A549 (cell line): ENCODE results near the gene MAT2A. TPM values are rescaled to one million over a fixed set of nuclear protein-coding genes. Genes with fewer than 3 reads are reported as not detected.
A peak's percentile ranks its signal among the peaks of the same experiment; 100 is the strongest.

ENCODE experiments used
- ATAC-seq, 2 experiments: fragments of 200-7000 bp in 1 of 2; fragments of >200 bp in 1 of 2; cut with Nextera tagmentation in 1 of 2; cut with Tn5 transposase in 1 of 2; 3 replicates each; pipeline versions ENCODE4 v1.8.0 to v1.9.1; 2018 to 2020; ENCODE audit warnings: mild to moderate bottlenecking in 1 of 2, moderate library complexity in 1 of 2
- CTCF ChIA-PET: fragments of 300-600 bp; sonication (Branson Sonifier 250); formaldehyde crosslinking; extraction: SDS; loops from one replicate; lab custom pipeline; 2021; ENCODE audit warnings: antibody characterized with exemption, inconsistent platforms; lab: Yijun Ruan, JAX
- POLR2A ChIA-PET: fragments of 350-600 bp; formaldehyde crosslinking; extraction: SDS; loops from one replicate; lab custom pipeline; 2021; ENCODE audit warnings: antibody characterized with exemption, inconsistent platforms; lab: Yijun Ruan, JAX
- DNase-seq, 2 experiments: peaks; one replicate each; pipeline versions ENCODE4 v3.0.0 to v3.0.0-alpha.2; 2011 to 2016; ENCODE audit warnings: low read depth in 1 of 2, low spot score in 1 of 2
- FAIRE-seq: peaks from 2 replicates; lab custom pipeline; 2011; peaks lifted over from hg19 to GRCh38; lab: Jason Lieb, UNC
- H3K27ac ChIP-seq, 2 experiments: fragments of >200 bp; sonication (Bioruptor Twin); formaldehyde crosslinking; 3 replicates each; pipeline ENCODE4 v1.5.1; 2016 to 2017
- H3K4me1 ChIP-seq: fragments of >200 bp; sonication (Bioruptor Twin); formaldehyde crosslinking; 3 replicates; pipeline ENCODE4 v1.6.1; 2016
- H3K4me2 ChIP-seq: fragments of >200 bp; sonication (Bioruptor Twin); formaldehyde crosslinking; 3 replicates; pipeline ENCODE4 v1.6.1; 2016
- H3K4me3 ChIP-seq: fragments of >200 bp; sonication (Bioruptor Twin); formaldehyde crosslinking; 3 replicates; pipeline ENCODE4 v1.5.1; 2016
- H3K9me3 ChIP-seq: fragments of >200 bp; sonication (Bioruptor Twin); formaldehyde crosslinking; 3 replicates; pipeline ENCODE4 v1.6.1; 2016
- CHD4 ChIP-seq: fragments of 200-600 bp; sonication (generic); IDR thresholded peaks from 2 replicates; pipeline ENCODE4 v1.6.1; 2016; ENCODE audit warnings: antibody characterized with exemption, mild to moderate bottlenecking, borderline replicate concordance
- EP300 ChIP-seq, 2 experiments: fragments of >200 bp; sonication (Bioruptor Twin); formaldehyde crosslinking; IDR thresholded peaks; 2 replicates in 1 of 2; 3 replicates in 1 of 2; pipeline ENCODE4 v1.6.1; 2016 to 2017
- FOXS1 ChIP-seq: fragments of 250-450 bp; sonication (Bioruptor Pico); IDR thresholded peaks from 2 replicates; pipeline ENCODE4 v1.5.0; 2020; ENCODE audit warnings: mild to moderate bottlenecking, moderate library complexity
- GATA3 ChIP-seq: IDR thresholded peaks from 2 replicates; pipeline ENCODE4 v1.6.1; 2012; ENCODE audit warnings: borderline replicate concordance
- HDAC2 ChIP-seq: fragments of 200-600 bp; sonication (generic); IDR thresholded peaks from 2 replicates; pipeline ENCODE4 v1.6.1; 2016
- HOXA7 ChIP-seq: fragments of 250-450 bp; sonication (Bioruptor Pico); IDR thresholded peaks from 2 replicates; pipeline ENCODE4 v1.5.0; 2020; ENCODE audit warnings: mild to moderate bottlenecking, moderate library complexity
- JUN ChIP-seq, 2 experiments: fragments of >200 bp; sonication (Bioruptor Twin); formaldehyde crosslinking; IDR thresholded peaks; 2 replicates in 1 of 2; 3 replicates in 1 of 2; pipeline ENCODE4 v1.6.1; 2016 to 2017
- KDM1A ChIP-seq: fragments of 200-600 bp; sonication (generic); IDR thresholded peaks from 2 replicates; pipeline ENCODE4 v1.6.1; 2016; ENCODE audit warnings: low read depth, mild to moderate bottlenecking
- KDM5A ChIP-seq: fragments of 200-600 bp; sonication (generic); IDR thresholded peaks from 2 replicates; pipeline ENCODE4 v1.6.1; 2016; ENCODE audit warnings: antibody characterized with exemption, mild to moderate bottlenecking
- MAZ ChIP-seq: fragments of 150-350 bp; IDR thresholded peaks from 2 replicates; pipeline ENCODE4 v1.6.1; 2014; ENCODE audit warnings: antibody characterized with exemption, low read depth, low read length, borderline replicate concordance
- NFE2L2 ChIP-seq: fragments of 150-350 bp; conservative IDR thresholded peaks from 2 replicates; pipeline ENCODE4 v1.6.1; 2014; ENCODE audit warnings: low read length
- NR3C1 ChIP-seq: fragments of >200 bp; sonication (Bioruptor Twin); formaldehyde crosslinking; IDR thresholded peaks from 3 replicates; pipeline ENCODE4 v1.6.1; 2017
- RARB ChIP-seq: fragments of 250-450 bp; sonication (Bioruptor Pico); IDR thresholded peaks from 2 replicates; pipeline ENCODE4 v1.8.0; 2021; ENCODE audit warnings: mild to moderate bottlenecking, moderate library complexity
- TFCP2L1 ChIP-seq: fragments of 250-450 bp; sonication (Bioruptor Pico); IDR thresholded peaks from 2 replicates; pipeline ENCODE4 v1.5.0; 2021; ENCODE audit warnings: mild to moderate bottlenecking
- TP53 ChIP-seq: fragments of 250-450 bp; sonication (Bioruptor Pico); IDR thresholded peaks from 2 replicates; pipeline ENCODE4 v1.5.0; 2021; ENCODE audit warnings: mild to moderate bottlenecking, moderate library complexity
- ZFP36 ChIP-seq: fragments of 450-650 bp; IDR thresholded peaks from 2 replicates; pipeline ENCODE4 v1.6.1; 2014; ENCODE audit warnings: borderline replicate concordance; ENCODE audit not compliant: partially characterized antibody
- WGBS: methylation state at CpG from one replicate; pipeline ENCODE4 v1.1.6; 2017; ENCODE audit errors: missing lambda C conversion rate; 5-methylcytosine and 5-hydroxymethylcytosine counted together
- polyA plus RNA-seq, 4 experiments: library from polyadenylated mRNA; depleted of rRNA in 3 of 4; stranded (reverse); fragments of >200 nt; fragmentation: RNase III in 1 of 4; extraction: RNeasy Plus Mini Kit Qiagen cat#74134 plus additional on column Dnase treatment in 1 of 4; gene quantifications; 2 replicates in 3 of 4; 3 replicates in 1 of 4; pipeline ENCODE4 v1.2.3, GENCODE V29; 2011 to 2017
- TF ChIP-seq, protein P1 (sequence below): fragments of 250-450 bp; sonication (Bioruptor Pico); IDR thresholded peaks from 2 replicates; pipeline ENCODE4 v1.5.0; 2021; ENCODE audit warnings: mild to moderate bottlenecking, moderate library complexity, borderline replicate concordance
- TF ChIP-seq, protein P2 (sequence below): fragments of >200 bp; sonication (Bioruptor Twin); formaldehyde crosslinking; IDR thresholded peaks from 3 replicates; pipeline ENCODE4 v1.6.1; 2016
- TF ChIP-seq, protein P3 (sequence below): IDR thresholded peaks from 2 replicates; pipeline ENCODE4 v1.6.1; 2012
- TF ChIP-seq, protein P4 (sequence below): fragments of 450-650 bp; IDR thresholded peaks from 2 replicates; pipeline ENCODE4 v1.6.1; 2014; ENCODE audit warnings: antibody characterized with exemption
- TF ChIP-seq, protein P5 (sequence below): fragments of >200 bp; sonication (Bioruptor Twin); formaldehyde crosslinking; IDR thresholded peaks from 3 replicates; pipeline ENCODE4 v1.5.1; 2016

The MAT2A gene
- polyA plus RNA-seq, 2 of the 4 experiments (the other 2 are of a cell fraction): 370 to 1,024 TPM

DNA sequence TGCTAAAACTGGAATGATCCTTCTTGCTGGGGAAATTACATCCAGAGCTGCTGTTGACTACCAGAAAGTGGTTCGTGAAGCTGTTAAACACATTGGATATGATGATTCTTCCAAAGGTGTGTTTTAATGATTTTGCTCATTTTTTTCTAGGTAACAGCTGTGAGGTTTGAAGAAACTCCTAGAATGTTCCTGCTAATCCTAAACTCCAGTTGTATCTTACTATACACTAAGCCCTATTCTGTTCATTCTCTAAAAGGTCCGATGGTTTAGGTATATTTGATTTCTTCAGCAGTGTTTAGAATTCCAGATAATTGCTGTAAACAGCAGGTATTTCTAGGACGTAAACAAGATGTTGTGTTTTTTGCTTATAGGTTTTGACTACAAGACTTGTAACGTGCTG, 2.3 kb downstream of the MAT2A start:
- POLR2A ChIA-PET: interaction anchor here (3.2 to 8.8 kb wide), 4 partner anchors 10 to 187 kb away, joined by 25 to 261 read pairs (median 131); partner anchors contain the start of genes ELMOD3, RETSAT and SH2D6
- CTCF ChIA-PET: interaction anchor here (1.5 to 35.5 kb wide), 6 partner anchors 11 to 150 kb away, joined by 4 to 1185 read pairs (median 75); partner anchors contain the start of genes CAPG and SH2D6
- DNase-seq (no peak), ATAC-seq (no peak), FAIRE-seq (no peak)
- Histone ChIP-seq H3K4me3 (peak overlapping the region; percentile 98), H3K4me1 (peaks cover 63% of the 10 kb centered on the region), H3K4me2 (peak overlapping the region; percentile 92), H3K27ac (peak overlapping the region; percentile 98 to 100; a peak in 5 of 6 replicates), H3K9me3 (no peaks in the 10 kb centered on the region)
- TF ChIP-seq EP300 (IDR thresholded peaks at IDR 0.05) (no peak), TP53 (CRISPR knock-in tag) (no peak), JUN (IDR thresholded peaks at IDR 0.05) (peak in 1 of 2 experiments; percentile 1; a peak in 2 of 5 replicates)
- TF ChIP-seq, protein P1, sequence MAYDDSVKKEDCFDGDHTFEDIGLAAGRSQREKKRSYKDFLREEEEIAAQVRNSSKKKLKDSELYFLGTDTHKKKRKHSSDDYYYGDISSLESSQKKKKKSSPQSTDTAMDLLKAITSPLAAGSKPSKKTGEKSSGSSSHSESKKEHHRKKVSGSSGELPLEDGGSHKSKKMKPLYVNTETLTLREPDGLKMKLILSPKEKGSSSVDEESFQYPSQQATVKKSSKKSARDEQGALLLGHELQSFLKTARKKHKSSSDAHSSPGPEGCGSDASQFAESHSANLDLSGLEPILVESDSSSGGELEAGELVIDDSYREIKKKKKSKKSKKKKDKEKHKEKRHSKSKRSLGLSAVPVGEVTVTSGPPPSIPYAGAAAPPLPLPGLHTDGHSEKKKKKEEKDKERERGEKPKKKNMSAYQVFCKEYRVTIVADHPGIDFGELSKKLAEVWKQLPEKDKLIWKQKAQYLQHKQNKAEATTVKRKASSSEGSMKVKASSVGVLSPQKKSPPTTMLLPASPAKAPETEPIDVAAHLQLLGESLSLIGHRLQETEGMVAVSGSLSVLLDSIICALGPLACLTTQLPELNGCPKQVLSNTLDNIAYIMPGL (CRISPR knock-in tag): no peak
- 15% methylated on average over 4 of the region's 4 CpGs for WGBS

DNA sequence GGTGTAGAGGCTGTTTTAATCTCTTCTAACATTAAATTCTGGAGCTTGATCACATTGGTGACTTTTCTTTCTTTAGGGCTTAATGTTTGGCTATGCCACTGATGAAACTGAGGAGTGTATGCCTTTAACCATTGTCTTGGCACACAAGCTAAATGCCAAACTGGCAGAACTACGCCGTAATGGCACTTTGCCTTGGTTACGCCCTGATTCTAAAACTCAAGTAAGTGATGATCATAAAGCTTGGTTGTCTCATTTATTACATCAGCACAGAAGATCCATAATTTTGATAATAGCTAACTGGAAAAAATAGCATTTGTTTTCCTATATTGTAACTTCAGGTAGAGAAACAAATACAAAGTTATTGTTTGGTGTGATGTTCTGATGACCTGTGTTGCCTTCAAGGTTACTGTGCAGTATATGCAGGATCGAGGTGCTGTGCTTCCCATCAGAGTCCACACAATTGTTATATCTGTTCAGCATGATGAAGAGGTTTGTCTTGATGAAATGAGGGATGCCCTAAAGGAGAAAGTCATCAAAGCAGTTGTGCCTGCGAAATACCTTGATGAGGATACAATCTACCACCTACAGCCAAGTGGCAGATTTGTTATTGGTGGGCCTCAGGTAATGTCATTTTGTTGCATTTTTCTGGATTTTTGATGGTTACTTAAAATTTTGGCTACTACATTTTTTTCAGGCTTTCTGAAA, 2.9 kb downstream of the MAT2A start:
- Histone ChIP-seq H3K4me2 (peak overlapping the region; percentile 92), H3K9me3 (no peaks in the 10 kb centered on the region), H3K4me1 (peaks cover 63% of the 10 kb centered on the region), H3K27ac (peak overlapping the region; percentile 98 to 100; a peak in 4 of 6 replicates), H3K4me3 (peak overlapping the region; percentile 98)
- TF ChIP-seq FOXS1 (CRISPR knock-in tag): no peak
- TF ChIP-seq RARB: peak; percentile 60; the same call in 1 of the 2 replicates
- TF ChIP-seq EP300 (IDR thresholded peaks at IDR 0.05): no peak
- TF ChIP-seq, protein P2, sequence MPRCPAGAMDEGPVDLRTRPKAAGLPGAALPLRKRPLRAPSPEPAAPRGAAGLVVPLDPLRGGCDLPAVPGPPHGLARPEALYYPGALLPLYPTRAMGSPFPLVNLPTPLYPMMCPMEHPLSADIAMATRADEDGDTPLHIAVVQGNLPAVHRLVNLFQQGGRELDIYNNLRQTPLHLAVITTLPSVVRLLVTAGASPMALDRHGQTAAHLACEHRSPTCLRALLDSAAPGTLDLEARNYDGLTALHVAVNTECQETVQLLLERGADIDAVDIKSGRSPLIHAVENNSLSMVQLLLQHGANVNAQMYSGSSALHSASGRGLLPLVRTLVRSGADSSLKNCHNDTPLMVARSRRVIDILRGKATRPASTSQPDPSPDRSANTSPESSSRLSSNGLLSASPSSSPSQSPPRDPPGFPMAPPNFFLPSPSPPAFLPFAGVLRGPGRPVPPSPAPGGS: 0 out of 3 replicates have a peak, but pooled peaks have one; percentile 23
- peak in 1 of 2 experiments; percentile 76; a peak in 2 of 5 replicates for TF ChIP-seq JUN (IDR thresholded peaks at IDR 0.05)
- FAIRE-seq (no peak), ATAC-seq (no peak), DNase-seq (no peak)
- ChIA-PET POLR2A (interaction anchor here (3.6 to 8.8 kb wide), 3 partner anchors 9 to 120 kb away, joined by 109 to 261 read pairs (median 153); partner anchors contain the start of gene SH2D6), CTCF (interaction anchor here (1.4 to 35.5 kb wide), 5 partner anchors 11 to 151 kb away, joined by 3 to 1185 read pairs (median 145); partner anchors contain the start of genes CAPG and SH2D6)
- WGBS: 28% methylated on average over 5 of the region's 5 CpGs

DNA sequence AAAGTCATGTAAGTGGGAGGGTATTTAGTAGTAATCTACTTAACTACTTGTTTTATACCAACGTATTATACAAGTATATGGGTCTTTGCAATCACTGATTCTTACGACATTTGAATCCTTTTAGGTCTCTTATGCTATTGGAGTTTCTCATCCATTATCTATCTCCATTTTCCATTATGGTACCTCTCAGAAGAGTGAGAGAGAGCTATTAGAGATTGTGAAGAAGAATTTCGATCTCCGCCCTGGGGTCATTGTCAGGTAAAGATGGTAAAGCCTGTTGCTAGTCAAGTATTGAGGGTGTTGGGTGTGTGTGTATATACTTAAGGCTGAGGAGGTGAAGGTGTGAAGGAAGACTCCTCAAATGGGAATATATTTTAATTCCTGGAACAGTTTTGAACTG, 3.8 kb downstream of the MAT2A start:
- Histone ChIP-seq H3K4me2 (peak overlapping the region; percentile 92), H3K4me3 (peak overlapping the region; percentile 98), H3K9me3 (no peaks in the 10 kb centered on the region), H3K4me1 (peaks cover 57% of the 10 kb centered on the region), H3K27ac (no peak overlapping the region)
- 71% methylated on average over 4 of the region's 4 CpGs for WGBS
- CTCF ChIA-PET: interaction anchor here (1.4 to 35.5 kb wide), 3 partner anchors 10 to 152 kb away, joined by 3 to 1185 read pairs (median 183); partner anchors contain the start of genes CAPG and SH2D6
- ATAC-seq (no peak), DNase-seq (no peak), FAIRE-seq (no peak)
- POLR2A ChIA-PET: interaction anchor here (2.5 to 8.8 kb wide), 2 partner anchors 105 to 121 kb away, joined by 7 to 261 read pairs; partner anchors contain the start of gene SH2D6
- no peak for TF ChIP-seq CHD4
- no peak for TF ChIP-seq KDM5A
- no peak for TF ChIP-seq NFE2L2
- peak; percentile 10; the same call in 1 of the 2 replicates for TF ChIP-seq HOXA7 (CRISPR knock-in tag)
- no peak for TF ChIP-seq HDAC2
- no peak for TF ChIP-seq ZFP36
- no peak for TF ChIP-seq EP300 (IDR thresholded peaks at IDR 0.05)
- TF ChIP-seq KDM1A: no peak
- TF ChIP-seq, protein P3, sequence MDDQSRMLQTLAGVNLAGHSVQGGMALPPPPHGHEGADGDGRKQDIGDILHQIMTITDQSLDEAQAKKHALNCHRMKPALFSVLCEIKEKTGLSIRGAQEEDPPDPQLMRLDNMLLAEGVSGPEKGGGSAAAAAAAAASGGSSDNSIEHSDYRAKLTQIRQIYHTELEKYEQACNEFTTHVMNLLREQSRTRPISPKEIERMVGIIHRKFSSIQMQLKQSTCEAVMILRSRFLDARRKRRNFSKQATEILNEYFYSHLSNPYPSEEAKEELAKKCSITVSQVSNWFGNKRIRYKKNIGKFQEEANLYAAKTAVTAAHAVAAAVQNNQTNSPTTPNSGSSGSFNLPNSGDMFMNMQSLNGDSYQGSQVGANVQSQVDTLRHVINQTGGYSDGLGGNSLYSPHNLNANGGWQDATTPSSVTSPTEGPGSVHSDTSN: no peak
- TF ChIP-seq NR3C1: no peak
- TF ChIP-seq, protein P4, sequence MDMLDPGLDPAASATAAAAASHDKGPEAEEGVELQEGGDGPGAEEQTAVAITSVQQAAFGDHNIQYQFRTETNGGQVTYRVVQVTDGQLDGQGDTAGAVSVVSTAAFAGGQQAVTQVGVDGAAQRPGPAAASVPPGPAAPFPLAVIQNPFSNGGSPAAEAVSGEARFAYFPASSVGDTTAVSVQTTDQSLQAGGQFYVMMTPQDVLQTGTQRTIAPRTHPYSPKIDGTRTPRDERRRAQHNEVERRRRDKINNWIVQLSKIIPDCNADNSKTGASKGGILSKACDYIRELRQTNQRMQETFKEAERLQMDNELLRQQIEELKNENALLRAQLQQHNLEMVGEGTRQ: no peak
- TF ChIP-seq TFCP2L1 (CRISPR knock-in tag): peak; percentile 83
- no peak for TF ChIP-seq MAZ
- TF ChIP-seq, protein P1 (CRISPR knock-in tag): no peak
- TF ChIP-seq, protein P5, sequence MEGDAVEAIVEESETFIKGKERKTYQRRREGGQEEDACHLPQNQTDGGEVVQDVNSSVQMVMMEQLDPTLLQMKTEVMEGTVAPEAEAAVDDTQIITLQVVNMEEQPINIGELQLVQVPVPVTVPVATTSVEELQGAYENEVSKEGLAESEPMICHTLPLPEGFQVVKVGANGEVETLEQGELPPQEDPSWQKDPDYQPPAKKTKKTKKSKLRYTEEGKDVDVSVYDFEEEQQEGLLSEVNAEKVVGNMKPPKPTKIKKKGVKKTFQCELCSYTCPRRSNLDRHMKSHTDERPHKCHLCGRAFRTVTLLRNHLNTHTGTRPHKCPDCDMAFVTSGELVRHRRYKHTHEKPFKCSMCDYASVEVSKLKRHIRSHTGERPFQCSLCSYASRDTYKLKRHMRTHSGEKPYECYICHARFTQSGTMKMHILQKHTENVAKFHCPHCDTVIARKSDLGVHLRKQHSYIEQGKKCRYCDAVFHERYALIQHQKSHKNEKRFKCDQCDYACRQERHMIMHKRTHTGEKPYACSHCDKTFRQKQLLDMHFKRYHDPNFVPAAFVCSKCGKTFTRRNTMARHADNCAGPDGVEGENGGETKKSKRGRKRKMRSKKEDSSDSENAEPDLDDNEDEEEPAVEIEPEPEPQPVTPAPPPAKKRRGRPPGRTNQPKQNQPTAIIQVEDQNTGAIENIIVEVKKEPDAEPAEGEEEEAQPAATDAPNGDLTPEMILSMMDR: no peak
- no peak for TF ChIP-seq GATA3
